Stimulated activated effector memory CD8-positive, alpha-beta T cell treated with anti-CD3 and anti-CD28 coated beads, Interleukin-12 subunit alpha, Interleukin-12 subunit beta, amount 100 ng/mL, for 72 hours (primary cell): Measurements from ENCODE around the gene MTERF2.

Experiments
- ATAC-seq: fragments of 150-1000 bp; cut with Tn5 transposase; 2 replicates; pipeline ENCODE4 v1.10.0; 2021
- DNase-seq, 2 donors: peaks; one replicate each; pipeline ENCODE4 v3.0.0; 2021 to 2022; ENCODE audit warnings: low spot score in 2 of 2
- H3K27ac Mint-ChIP-seq: one replicate; pipeline ENCODE4 v1.8.0; 2022; ENCODE audit warnings: mild to moderate bottlenecking, mixed read lengths
- H3K36me3 Mint-ChIP-seq: one replicate; pipeline ENCODE4 v1.8.0; 2022; ENCODE audit warnings: mild to moderate bottlenecking, mixed read lengths
- H3K4me1 Mint-ChIP-seq: one replicate; pipeline ENCODE4 v1.8.0; 2022; ENCODE audit warnings: mixed read lengths
- H3K4me3 Mint-ChIP-seq: one replicate; pipeline ENCODE4 v1.8.0; 2022; ENCODE audit warnings: mild to moderate bottlenecking, mixed read lengths
- H3K9me3 Mint-ChIP-seq: one replicate; pipeline ENCODE4 v1.8.0; 2022; ENCODE audit warnings: mixed read lengths

MTERF2 gene

GRCh38 chr12:106975993-106976658 is 10.8 kb downstream of the MTERF2 start:
- Mint-ChIP-seq H3K4me1 (peaks cover 13% of the 10 kb centered on the region), H3K4me3 (no peak overlapping the region), H3K27ac (peak overlapping the region; percentile 2), H3K9me3 (no peaks in the 10 kb centered on the region), H3K36me3 (peaks cover 34% of the 10 kb centered on the region)
- ATAC-seq (no peak), DNase-seq (no peak)

GRCh38 chr12:106975098-106975497 is 11.8 kb downstream of the MTERF2 start:
- H3K4me3 Mint-ChIP-seq: no peak overlapping the region
- no peaks in the 10 kb centered on the region for H3K9me3 Mint-ChIP-seq
- no peak overlapping the region for H3K27ac Mint-ChIP-seq
- H3K36me3 Mint-ChIP-seq: peaks cover 43% of the 10 kb centered on the region
- no peak for DNase-seq
- ATAC-seq: no peak
- peaks cover 17% of the 10 kb centered on the region for H3K4me1 Mint-ChIP-seq

- Mint-ChIP-seq H3K36me3 (peaks cover 48% of the 10 kb centered on the region), H3K27ac (peak overlapping the region; percentile 45), H3K4me1 (peaks cover 17% of the 10 kb centered on the region), H3K4me3 (no peak overlapping the region), H3K9me3 (no peaks in the 10 kb centered on the region)
- ATAC-seq (no peak), DNase-seq (no peak)
Observed at GRCh38 chr12:106974511-106974910, 12.4 kb downstream of the MTERF2 start.

GRCh38 chr12:106973545-106973944 is 13.4 kb downstream of the MTERF2 start:
- no peak for ATAC-seq
- Mint-ChIP-seq H3K4me3 (no peak overlapping the region), H3K36me3 (peaks cover 57% of the 10 kb centered on the region), H3K4me1 (peaks cover 17% of the 10 kb centered on the region), H3K27ac (no peak overlapping the region), H3K9me3 (no peaks in the 10 kb centered on the region)
- DNase-seq: no peak

GRCh38 chr12:106971065-106971464 is 15.9 kb downstream of the MTERF2 start:
- ATAC-seq (no peak), DNase-seq (no peak)
- no peaks in the 10 kb centered on the region for H3K9me3 Mint-ChIP-seq
- H3K4me3 Mint-ChIP-seq: no peak overlapping the region
- peak overlapping the region; percentile 11 for H3K27ac Mint-ChIP-seq
- H3K36me3 Mint-ChIP-seq: peaks cover 76% of the 10 kb centered on the region
- H3K4me1 Mint-ChIP-seq: peaks cover 14% of the 10 kb centered on the region

- ATAC-seq: no peak
- Mint-ChIP-seq H3K4me3 (no peak overlapping the region), H3K36me3 (peaks cover 71% of the 10 kb centered on the region), H3K27ac (no peak overlapping the region), H3K9me3 (no peaks in the 10 kb centered on the region), H3K4me1 (peaks cover 25% of the 10 kb centered on the region)
- DNase-seq: no peak
Observed at GRCh38 chr12:106964526-106964925, 22.4 kb downstream of the MTERF2 start.

GRCh38 chr12:106962286-106962685 is 24.7 kb downstream of the MTERF2 start:
- Mint-ChIP-seq H3K4me1 (peaks cover 42% of the 10 kb centered on the region), H3K4me3 (no peak overlapping the region), H3K36me3 (peaks cover 58% of the 10 kb centered on the region), H3K9me3 (no peaks in the 10 kb centered on the region), H3K27ac (no peak overlapping the region)
- DNase-seq: no peak
- ATAC-seq: no peak

GRCh38 chr12:106960443-106960842 is 26.5 kb downstream of the MTERF2 start:
- H3K4me1 Mint-ChIP-seq: peaks cover 45% of the 10 kb centered on the region

GRCh38 chr12:106957583-106957982 is 29.4 kb downstream of the MTERF2 start:
- Mint-ChIP-seq H3K4me1 (peaks cover 31% of the 10 kb centered on the region), H3K27ac (peak overlapping the region; percentile 98), H3K4me3 (peak overlapping the region; percentile 97), H3K9me3 (no peaks in the 10 kb centered on the region), H3K36me3 (peaks cover 48% of the 10 kb centered on the region)
- no peak for ATAC-seq
- no peak for DNase-seq

More at GRCh38 chr12:106960443-106960842, 26.5 kb downstream of the MTERF2 start:
- H3K36me3 Mint-ChIP-seq: peaks cover 52% of the 10 kb centered on the region
- no peak for ATAC-seq
- H3K9me3 Mint-ChIP-seq: no peaks in the 10 kb centered on the region
- DNase-seq: no peak
- no peak overlapping the region for H3K4me3 Mint-ChIP-seq
- no peak overlapping the region for H3K27ac Mint-ChIP-seq

GRCh38 chr12:106956048-106956578 is 30.8 kb downstream of the MTERF2 start:
- Mint-ChIP-seq H3K4me3 (peak overlapping the region; percentile 97), H3K27ac (peak overlapping the region; percentile 98), H3K4me1 (peaks cover 25% of the 10 kb centered on the region), H3K36me3 (peaks cover 44% of the 10 kb centered on the region), H3K9me3 (no peaks in the 10 kb centered on the region)
- no peak for DNase-seq
- peak; percentile 66 for ATAC-seq

GRCh38 chr12:106955377-106956047 is 31.4 kb downstream of the MTERF2 start, which contains the start of gene TMEM263:
Gene TMEM263 (plus strand): TSS chr12:106955907. CDS start chr12:106967117, 11,210 bp downstream.
- peak; percentile 88 for ATAC-seq
- peak within 1 kb of the TSS; percentile 97 for H3K4me3 Mint-ChIP-seq
- peak; percentile 90 to 96 for DNase-seq
- H3K9me3 Mint-ChIP-seq: no peaks in the 10 kb centered on the region
- peak within 1 kb of the TSS; percentile 98 for H3K27ac Mint-ChIP-seq
- peaks cover 20% of the 10 kb centered on the region for H3K4me1 Mint-ChIP-seq
- H3K36me3 Mint-ChIP-seq: peaks cover 38% of the 10 kb centered on the region

- Mint-ChIP-seq H3K4me3 (peak overlapping the region; percentile 97), H3K27ac (peak overlapping the region; percentile 98), H3K36me3 (peaks cover 30% of the 10 kb centered on the region), H3K9me3 (peaks cover 3% of the 10 kb centered on the region), H3K4me1 (peaks cover 20% of the 10 kb centered on the region)
- DNase-seq: peak; percentile 5 to 65
- peak; percentile 36 for ATAC-seq
Observed at GRCh38 chr12:106954462-106955376, 32.2 kb downstream of the MTERF2 start.

- peak overlapping the region; percentile 97 for H3K4me3 Mint-ChIP-seq
- ATAC-seq (no peak), DNase-seq (no peak)
- no peak overlapping the region for H3K27ac Mint-ChIP-seq
- H3K36me3 Mint-ChIP-seq: peaks cover 19% of the 10 kb centered on the region
- H3K9me3 Mint-ChIP-seq: peaks cover 10% of the 10 kb centered on the region
- H3K4me1 Mint-ChIP-seq: peaks cover 15% of the 10 kb centered on the region
Observed at GRCh38 chr12:106953352-106954250, 33.3 kb downstream of the MTERF2 start.

- H3K9me3 Mint-ChIP-seq: peaks cover 12% of the 10 kb centered on the region
- H3K27ac Mint-ChIP-seq: no peak overlapping the region
- DNase-seq (no peak), ATAC-seq (no peak)
- H3K36me3 Mint-ChIP-seq: peaks cover 8% of the 10 kb centered on the region
- no peaks in the 10 kb centered on the region for H3K4me1 Mint-ChIP-seq
- H3K4me3 Mint-ChIP-seq: no peak overlapping the region
Observed at GRCh38 chr12:106950591-106950990, 36.4 kb downstream of the MTERF2 start.
